HG03460 (cell line): ENCODE measurements around the gene EFCAB7.

Experiments used
- ATAC-seq: cut with Tn5 transposase; IDR thresholded peaks from one replicate; pipeline ENCODE4 v1.9.1; 2021; ENCODE audit not compliant: unreplicated experiment

EFCAB7 gene

GRCh38 chr1:63601912-63602311 lies 78.6 kb downstream of the EFCAB7 start:
- no peak for ATAC-seq

- no peak for ATAC-seq
Observed at GRCh38 chr1:63602629-63603028, 79.3 kb downstream of the EFCAB7 start.

- ATAC-seq, result no peak
Observed at GRCh38 chr1:63603810-63604209, 80.5 kb downstream of the EFCAB7 start.

DNA sequence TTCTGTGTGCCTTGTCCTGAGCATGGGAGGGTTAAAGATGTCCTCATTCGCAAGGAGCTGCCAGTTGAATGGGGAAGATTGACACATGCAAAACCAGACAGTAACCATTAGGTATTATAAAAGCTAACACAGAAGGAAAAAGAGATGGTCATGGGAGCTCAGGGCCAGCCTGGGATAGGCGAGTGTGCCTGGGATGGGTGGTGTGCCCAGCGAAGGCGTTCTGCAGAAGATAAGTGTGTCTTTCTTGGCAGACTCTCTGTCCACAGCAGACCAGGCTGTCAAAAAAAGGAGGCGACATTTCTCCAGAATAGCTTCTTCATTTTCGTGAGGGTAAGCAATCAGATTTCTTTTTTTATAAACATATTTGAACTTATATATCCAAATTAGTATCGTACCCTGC lies 84.0 kb downstream of the EFCAB7 start:
- ATAC-seq, result no peak

DNA sequence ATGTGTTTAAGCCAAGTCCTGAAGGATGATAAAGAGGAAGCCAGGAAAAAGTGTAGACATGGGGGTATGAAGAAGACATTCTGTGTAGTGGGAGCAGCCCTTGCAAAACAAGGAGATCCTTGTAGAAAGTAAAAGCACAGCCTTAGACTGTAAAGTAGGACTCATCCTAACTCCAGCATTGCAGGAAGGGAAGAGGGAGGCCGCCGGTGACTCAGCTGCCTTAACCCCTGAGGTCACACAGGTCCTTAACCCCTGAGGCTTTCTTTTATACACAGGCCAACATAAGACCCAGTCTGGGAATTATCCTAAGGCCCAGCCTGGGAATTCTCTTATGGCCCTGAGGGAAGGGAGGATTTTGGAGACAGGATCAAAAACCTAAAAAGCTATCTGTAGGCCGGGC lies 87.9 kb downstream of the EFCAB7 start:
- ATAC-seq, result no peak

DNA sequence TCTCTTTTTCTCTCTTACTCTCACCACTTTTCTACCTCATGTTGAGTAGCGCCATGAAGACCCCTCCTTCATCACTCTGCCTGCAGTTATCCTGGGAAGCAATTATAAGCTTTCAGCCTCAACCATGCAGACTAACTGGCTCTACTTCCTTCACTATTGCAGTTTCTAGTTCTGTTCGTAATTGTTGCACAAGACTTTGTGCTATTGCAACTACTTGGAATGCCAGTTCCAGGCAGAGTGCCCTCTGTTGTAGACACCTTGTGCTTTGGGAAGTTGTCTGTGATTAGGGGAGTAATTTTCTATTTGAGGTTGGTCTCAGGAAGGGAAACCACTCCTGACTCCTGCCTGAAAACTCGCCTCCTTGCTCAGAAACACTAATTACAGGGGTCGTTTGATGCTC lies 89.2 kb downstream of the EFCAB7 start:
- ATAC-seq, result no peak

DNA sequence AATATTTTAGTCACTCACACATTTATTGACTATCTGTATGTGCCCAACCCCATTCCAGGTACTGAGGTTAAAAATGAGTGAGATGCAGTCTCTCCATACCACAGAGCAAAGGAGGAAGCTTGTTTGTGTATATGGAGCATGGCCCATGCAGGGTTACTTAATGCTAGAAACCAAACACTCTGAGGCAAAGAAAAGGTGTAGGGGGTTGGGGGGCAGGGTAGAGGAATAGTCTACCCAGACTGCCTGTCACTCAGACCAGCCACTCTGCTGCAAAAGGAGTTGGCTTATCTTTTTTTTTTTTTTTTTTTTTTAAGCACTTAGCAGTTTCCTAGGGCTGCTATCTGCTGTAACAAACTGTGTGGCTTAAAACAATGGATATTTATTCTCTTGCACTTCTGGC lies 89.6 kb downstream of the EFCAB7 start:
- no peak for ATAC-seq

- ATAC-seq, result peak; percentile 61
Observed at GRCh38 chr1:63615768-63616420, 92.6 kb downstream of the EFCAB7 start.

- no peak for ATAC-seq
Observed at GRCh38 chr1:63617450-63617849, 94.1 kb downstream of the EFCAB7 start.

DNA sequence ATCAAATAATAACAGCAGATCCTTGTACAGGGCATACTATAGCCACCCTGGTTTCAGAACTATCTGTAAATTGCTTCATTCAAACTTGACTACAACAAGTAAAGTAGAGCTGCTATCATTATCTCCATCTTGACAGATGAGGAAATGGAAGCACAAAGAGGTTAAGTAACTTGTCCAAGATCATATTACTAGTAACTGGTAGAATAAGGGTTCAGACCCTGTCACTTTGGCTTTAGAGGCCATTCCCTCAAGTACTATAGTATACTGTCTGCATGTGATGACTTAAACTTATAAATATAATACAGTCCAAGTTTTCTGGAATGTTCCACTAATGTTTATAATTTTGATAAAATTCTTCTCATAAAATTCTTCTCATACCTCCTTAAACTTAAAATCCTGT lies 94.7 kb downstream of the EFCAB7 start:
- ATAC-seq, result no peak

DNA sequence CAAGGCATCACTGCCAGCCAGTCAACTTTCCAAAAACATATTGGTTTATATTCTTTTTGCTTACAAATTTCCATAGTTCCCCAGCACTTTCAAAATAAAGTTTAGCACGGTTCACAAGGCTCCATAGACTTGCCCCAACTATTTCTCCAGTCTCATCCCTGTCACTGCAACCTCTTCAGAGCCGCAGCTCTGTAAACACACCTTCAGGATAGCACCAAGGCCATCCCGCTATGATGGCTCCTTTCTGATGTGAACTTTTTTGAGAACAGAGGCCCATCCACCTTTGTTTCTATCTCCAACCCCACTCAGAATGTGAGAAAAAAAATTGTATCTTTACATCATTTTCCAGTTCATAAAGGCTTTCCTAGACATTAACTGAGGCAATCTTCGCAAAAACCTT lies 96.2 kb downstream of the EFCAB7 start:
- no peak for ATAC-seq

DNA sequence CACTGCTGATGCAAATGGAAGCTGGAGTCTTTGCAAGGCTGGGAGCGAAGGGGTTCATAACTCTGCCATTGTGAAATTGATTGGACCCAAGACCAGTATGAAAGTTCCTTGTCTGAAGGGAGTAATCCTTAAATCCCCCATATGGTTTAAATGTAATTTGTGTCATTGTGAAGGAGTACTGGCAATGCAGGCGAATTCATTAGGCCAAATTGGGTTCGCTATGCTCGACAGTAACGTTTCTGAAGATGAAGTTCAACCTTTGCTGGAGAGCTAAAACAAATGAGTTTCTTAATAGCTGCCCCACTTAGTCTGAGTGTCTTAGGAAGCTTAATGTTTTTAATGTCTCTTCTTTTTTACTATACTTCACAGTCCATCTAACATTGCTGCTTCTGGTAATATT lies 97.3 kb downstream of the EFCAB7 start:
- no peak for ATAC-seq

- no peak for ATAC-seq
Observed at GRCh38 chr1:63621075-63621474, 97.8 kb downstream of the EFCAB7 start.

- no peak for ATAC-seq
Observed at GRCh38 chr1:63621698-63622097, 98.4 kb downstream of the EFCAB7 start.
